A549 treated with GW870086 at 1 μM for 4 hours (cell line): ENCODE data around the gene LSM11. TPM values are rescaled to one million over a fixed set of nuclear protein-coding genes. Genes with fewer than 3 reads are reported as not detected.

Experiments used
- total RNA-seq: library from RNA; stranded (reverse); fragments of 200-300 nt; extraction: Qiagen RNA extraction; gene quantifications from 5 replicates; pipeline ENCODE4 v1.2.3, GENCODE V29; 2022; ENCODE audit warnings: low read depth

LSM11 gene
- 2.3 to 3.3 TPM (median 3.0 TPM) in 5 replicates for total RNA-seq

GRCh38 chr5:157743163-157744050, at the start of gene LSM11:
LSM11 (plus strand) TSS chr5:157743712; CDS start chr5:157743751, 39 bp downstream.

GRCh38 chr5:157731272-157732129, 12.0 kb upstream of the LSM11 start, which contains the start of gene THG1L:
THG1L (plus strand) TSS chr5:157731420; CDS start chr5:157731441, 21 bp downstream.

Other genes with a start within 250 kb of the LSM11 start
- 9.5 to 15.2 TPM (median 12.6 TPM) in 5 replicates for gene ADAM19, start 167.9 kb upstream of the LSM11 start, total RNA-seq
- gene SOX30, start 91.3 kb upstream of the LSM11 start, total RNA-seq: 0.07 to 0.10 TPM in 2 of 5 replicates, not detected in the others
- gene C5orf52, start 72.2 kb upstream of the LSM11 start, total RNA-seq: not detected in 5 replicates
- 24.1 to 31.3 TPM (median 25.1 TPM) in 5 replicates for gene THG1L, start 12.3 kb upstream of the LSM11 start, total RNA-seq
- gene CLINT1, start 115.4 kb downstream of the LSM11 start, total RNA-seq: 58.0 to 83.4 TPM (median 74.0 TPM) in 5 replicates